HCT116 (cell line): Measurements from ENCODE around the gene UBTF. TPM values are rescaled to one million over a fixed set of nuclear protein-coding genes. Genes with fewer than 3 reads are reported as not detected.

Experiments used
- ATAC-seq: fragments of 200-7000 bp; cut with Tn5 transposase; 2 replicates; pipeline ENCODE4 v1.9.1; 2020; ENCODE audit warnings: mild to moderate bottlenecking, moderate library complexity
- BruUV-seq: library from RNA; stranded (reverse); fragments of 400-500 nt; replicated peaks from 2 replicates; lab custom pipeline; 2021; lab: Mats Ljungman, UMichigan
- CTCF ChIA-PET: fragments of 300-600 bp; sonication (Branson Sonifier 250); formaldehyde crosslinking; loops from one replicate; lab custom pipeline; 2021; ENCODE audit warnings: antibody characterized with exemption; lab: Charles Lee
- POLR2A ChIA-PET: fragments of 300-600, 350-600 bp; sonication (Branson Sonifier 250); formaldehyde crosslinking; loops from one replicate; lab custom pipeline; 2021; ENCODE audit warnings: antibody characterized with exemption; lab: Charles Lee
- RAD21 ChIA-PET, 2 experiments: fragments of 300-600 bp; sonication (Branson Sonifier 250); formaldehyde crosslinking; loops; one replicate each; lab custom pipeline; 2023; ENCODE audit warnings: low total read pairs in 2 of 2; ENCODE audit not compliant: uncharacterized antibody in 2 of 2, unreplicated experiment in 2 of 2, low non-redundant PET in 1 of 2; lab: Charles Lee
- DNase-seq: peaks from one replicate; pipeline ENCODE4 v3.0.0-alpha.2; 2010; ENCODE audit warnings: low read depth, low spot score
- H2AFZ ChIP-seq: fragments of 200-600 bp; shearing (Covaris generic), sonication (generic); 2 replicates; pipeline ENCODE4 v1.6.1; 2017; ENCODE audit warnings: low read depth, mixed run types, mixed read lengths, antibody characterized with exemption, low read length; ENCODE audit not compliant: poor library complexity, severe bottlenecking
- H3K27ac ChIP-seq: 2 replicates; pipeline ENCODE4 v1.5.1; 2012; ENCODE audit warnings: low read depth, low read length
- H3K27me3 ChIP-seq: fragments of 200-600 bp; sonication (generic); 2 replicates; pipeline ENCODE4 v1.6.1; 2016; ENCODE audit warnings: mixed run types, low read length, mixed read lengths; ENCODE audit not compliant: insufficient read depth
- H3K36me3 ChIP-seq, 2 experiments: fragments of 200-500 bp in 1 of 2; fragments of 200-600 bp in 1 of 2; sonication (Bioruptor generic) in 1 of 2; sonication (generic) in 1 of 2; 2 replicates each; pipeline versions ENCODE4 v1.5.1 to v1.6.1; 2014 to 2016; ENCODE audit warnings: low read length in 2 of 2, inconsistent platforms in 1 of 2, mixed read lengths in 1 of 2, mixed run types in 1 of 2; ENCODE audit not compliant: insufficient read depth in 2 of 2, control insufficient read depth in 1 of 2
- H3K4me1 ChIP-seq, 2 experiments: fragments of 200-600 bp in 1 of 2; sonication (generic) in 1 of 2; 2 replicates each; pipeline versions ENCODE4 v1.5.1 to v1.6.1; 2012 to 2017; ENCODE audit warnings: low read length in 2 of 2, inconsistent platforms in 1 of 2, mild to moderate bottlenecking in 1 of 2, mixed read lengths in 1 of 2, mixed run types in 1 of 2, moderate library complexity in 1 of 2; ENCODE audit not compliant: insufficient read depth in 2 of 2, control insufficient read depth in 1 of 2
- H3K4me2 ChIP-seq: fragments of 200-600 bp; sonication (generic); 2 replicates; pipeline ENCODE4 v1.6.1; 2017; ENCODE audit warnings: mixed run types, low read length, mixed read lengths
- H3K4me3 ChIP-seq, 2 experiments: fragments of 200-600 bp in 1 of 2; sonication (generic) in 1 of 2; replicated peaks in 1 of 2; 2 replicates each; pipeline ENCODE4 v1.5.1; 2011 to 2016; ENCODE audit warnings: low read length in 2 of 2, control low read depth in 1 of 2, low read depth in 1 of 2, mild to moderate bottlenecking in 1 of 2, mixed read lengths in 1 of 2, mixed run types in 1 of 2
- H3K79me2 ChIP-seq: fragments of 200-600 bp; sonication (generic); 2 replicates; pipeline ENCODE4 v1.6.1; 2017; ENCODE audit warnings: mild to moderate bottlenecking, mixed run types, low read length, moderate library complexity, mixed read lengths; ENCODE audit not compliant: insufficient read depth
- H3K9ac ChIP-seq: fragments of 200-600 bp; sonication (generic); 2 replicates; pipeline ENCODE4 v1.6.1; 2016; ENCODE audit warnings: low read length, mixed read lengths
- H3K9me2 ChIP-seq: fragments of 200-600 bp; sonication (generic), shearing (Covaris generic); 2 replicates; pipeline ENCODE4 v1.6.1; 2017; ENCODE audit warnings: mixed run types, mild to moderate bottlenecking, moderate library complexity; ENCODE audit not compliant: insufficient read depth
- H3K9me3 ChIP-seq, 2 experiments: fragments of 200-500 bp in 1 of 2; fragments of 200-600 bp in 1 of 2; sonication (Bioruptor generic) in 1 of 2; sonication (generic) in 1 of 2; 2 replicates each; pipeline ENCODE4 v1.6.1; 2014 to 2017; ENCODE audit warnings: low read length in 2 of 2, mixed read lengths in 2 of 2, inconsistent platforms in 1 of 2, low read depth in 1 of 2, mild to moderate bottlenecking in 1 of 2, mixed run types in 1 of 2, moderate library complexity in 1 of 2; ENCODE audit not compliant: control insufficient read depth in 1 of 2, insufficient read depth in 1 of 2
- H4K20me1 ChIP-seq: fragments of 200-600 bp; sonication (generic), shearing (Covaris generic); 2 replicates; pipeline ENCODE4 v1.6.1; 2017; ENCODE audit warnings: mixed run types, mild to moderate bottlenecking, moderate library complexity; ENCODE audit not compliant: insufficient read depth
- ATF3 ChIP-seq: IDR thresholded peaks from 2 replicates; pipeline ENCODE4 v1.6.1; 2012
- CBX3 ChIP-seq: IDR thresholded peaks from 2 replicates; pipeline ENCODE4 v1.6.1; 2012; ENCODE audit warnings: low read depth
- EZH2 ChIP-seq: fragments of 200-600 bp; sonication (generic); IDR thresholded peaks from 2 replicates; pipeline ENCODE4 v1.6.1; 2017; ENCODE audit warnings: antibody characterized with exemption, mixed run types
- REST ChIP-seq: IDR thresholded peaks from 2 replicates; pipeline ENCODE4 v1.6.1; 2012; ENCODE audit warnings: low read depth
- SP1 ChIP-seq: IDR thresholded peaks from 2 replicates; pipeline ENCODE4 v1.6.1; 2012; ENCODE audit warnings: low read depth
- SRF ChIP-seq: IDR thresholded peaks from 2 replicates; pipeline ENCODE4 v1.6.1; 2012; ENCODE audit warnings: low read depth
- TCF7L2 ChIP-seq: IDR thresholded peaks from 2 replicates; pipeline ENCODE4 v1.7.0; 2011; ENCODE audit warnings: borderline replicate concordance, inconsistent platforms; ENCODE audit not compliant: insufficient read depth, insufficient read length; ENCODE audit errors: extremely low read depth
- ZFX ChIP-seq: fragments of 450-650 bp; IDR thresholded peaks from 2 replicates; pipeline ENCODE4 v1.6.1; 2017
- intact Hi-C: fragments of 100-400 bp; cut with micrococcal nuclease; formaldehyde crosslinking; loops from 2 replicates; pipeline ENCODE4 v1.10.0; 2022
- total RNA-seq: library from RNA; stranded (reverse); gene quantifications from one replicate; pipeline ENCODE4 v1.2.1, GENCODE V29; 2021; ENCODE audit not compliant: unreplicated experiment

UBTF gene
- total RNA-seq, 1 experiment from 2014 or later = 84.3 TPM

DNA sequence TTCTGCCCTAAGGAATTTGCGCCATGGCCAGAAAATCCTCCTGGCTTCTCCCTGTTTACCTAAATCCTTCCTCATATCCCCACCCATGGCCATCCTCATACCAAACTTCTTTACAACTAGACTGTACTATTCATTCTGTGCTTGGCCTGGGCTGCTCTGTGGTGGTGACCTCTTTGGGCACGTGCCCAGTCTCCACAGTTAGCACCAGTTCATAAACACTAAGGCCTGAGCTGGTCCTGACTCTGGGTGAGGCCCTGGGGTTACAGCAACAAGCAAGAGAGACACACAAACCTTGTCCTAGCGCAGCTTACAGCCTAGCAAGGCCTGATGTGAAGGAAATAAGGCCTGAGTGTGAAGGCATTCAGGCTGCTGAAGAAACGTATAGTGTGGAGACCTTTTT lies 16.7 kb downstream of the UBTF start:
- POLR2A ChIA-PET = no interaction called here

GRCh38 chr17:44200478-44201155 lies 18.9 kb downstream of the UBTF start:
- Histone ChIP-seq H3K4me1 (peaks cover 43 to 51% of the 10 kb centered on the region in 2 experiments), H4K20me1 (no peaks in the 10 kb centered on the region), H3K4me2 (peak overlapping the region; percentile 95), H3K9me2 (no peaks in the 10 kb centered on the region), H3K9ac (peak overlapping the region; percentile 94), H3K9me3 (no peaks in the 10 kb centered on the region), H3K27me3 (no peaks in the 10 kb centered on the region), H3K4me3 (peak overlapping the region; percentile 81 to 83), H2AFZ (no peak overlapping the region), H3K79me2 (peaks cover 25% of the 10 kb centered on the region), H3K27ac (peak overlapping the region; percentile 94), H3K36me3 (peaks cover 11% of the 10 kb centered on the region in 2 experiments; a peak in 2 of 4 replicates)
- DNase-seq = no peak
- ATAC-seq = peak; percentile 10
- peak; percentile 37; the same call in 1 of the 2 replicates for TF ChIP-seq ZFX
- no peak for TF ChIP-seq REST
- TSS peak; percentile 75 for BruUV-seq
- POLR2A ChIA-PET = interaction anchor here (0.6 to 1.0 kb wide), 3 partner anchors 14 to 83 kb away, joined by 3 to 4 read pairs (median 4); partner anchors contain the start of gene TMUB2
- RAD21 ChIA-PET = interaction anchor here in 1 of 2 experiments (0.7 kb wide), 1 partner anchor 77 kb away, joined by 4 read pairs; the partner anchor contains the start of gene HDAC5
- intact Hi-C loops = no loop called here
- CTCF ChIA-PET = interaction anchor here (0.6 to 2.0 kb wide), 2 partner anchors 100 to 131 kb away, joined by 6 read pairs; no protein-coding TSS in a partner anchor

More for the DNA sequence above, 16.7 kb downstream of the UBTF start:
- Histone ChIP-seq H3K79me2 (peaks cover 18% of the 10 kb centered on the region), H3K27ac (no peak overlapping the region; the same call in 1 of the 2 replicates), H2AFZ (no peak overlapping the region)
- no peak for DNase-seq
- TF ChIP-seq TCF7L2 (no peak), EZH2 (no peak), ATF3 (no peak), CBX3 (no peak), SRF (no peak), SP1 (no peak)
- TF ChIP-seq, all 23 proteins: peak for 0
- H3K9me2 ChIP-seq = no peaks in the 10 kb centered on the region
- intact Hi-C loops = no loop called here
- CTCF ChIA-PET = interaction anchor here (2.0 to 3.0 kb wide), 3 partner anchors 15 to 143 kb away, joined by 6 to 17 read pairs (median 11); partner anchors contain the start of gene GRN
- H3K9me3 ChIP-seq = no peaks in the 10 kb centered on the region
- H3K9ac ChIP-seq = no peak overlapping the region
- peaks cover 6 to 12% of the 10 kb centered on the region in 2 experiments; a peak in 3 of 4 replicates for H3K36me3 ChIP-seq
- H4K20me1 ChIP-seq = no peaks in the 10 kb centered on the region
- H3K4me1 ChIP-seq = peaks cover 40 to 63% of the 10 kb centered on the region in 2 experiments
- ATAC-seq = no peak
- RAD21 ChIA-PET = no interaction called here
- BruUV-seq = no TSS peak
- H3K4me3 ChIP-seq = no peak overlapping the region
- no peaks in the 10 kb centered on the region for H3K27me3 ChIP-seq
- H3K4me2 ChIP-seq = peak overlapping the region; percentile 50; the same call in 1 of the 2 replicates
